Activated CD4-positive, alpha-beta memory T cell treated with anti-CD3 and anti-CD28 coated beads, Interleukin-2, amount 10 ng/mL, durations not matched to agents 7 days and 5 days (primary cell): Measurements from ENCODE around the gene FHOD3. TPM values are rescaled to one million over a fixed set of nuclear protein-coding genes. Genes with fewer than 3 reads are reported as not detected.
"Not testable (repeated sequence)": the region's sequence is repeated elsewhere in the genome, so short reads cannot be mapped to it uniquely, and the experiment has no call there.

ENCODE experiments used
- CTCF ChIA-PET: fragments of 350-600 bp; sonication (Branson Sonifier 250); formaldehyde crosslinking; loops from one replicate; lab custom pipeline; 2021; ENCODE audit warnings: antibody characterized with exemption, inconsistent platforms; lab: Charles Lee
- POLR2A ChIA-PET: fragments of 350-600 bp; sonication (Branson Sonifier 250); formaldehyde crosslinking; loops from one replicate; lab custom pipeline; 2021; ENCODE audit warnings: antibody characterized with exemption; lab: Charles Lee
- DNase-seq: peaks from one replicate; pipeline ENCODE4 v3.0.0-alpha.2; 2020
- H3K27ac Mint-ChIP-seq: one replicate; pipeline ENCODE4 v1.8.0; 2021; ENCODE audit warnings: mild to moderate bottlenecking, mixed read lengths
- H3K27me3 Mint-ChIP-seq: one replicate; pipeline ENCODE4 v1.8.0; 2021; ENCODE audit warnings: mixed read lengths
- H3K36me3 Mint-ChIP-seq: one replicate; pipeline ENCODE4 v1.8.0; 2021; ENCODE audit warnings: low read depth, mixed read lengths
- H3K4me1 Mint-ChIP-seq: one replicate; pipeline ENCODE4 v1.8.0; 2021; ENCODE audit warnings: mixed read lengths
- H3K4me3 Mint-ChIP-seq: one replicate; pipeline ENCODE4 v1.8.0; 2021; ENCODE audit warnings: mild to moderate bottlenecking, mixed read lengths
- H3K9me3 Mint-ChIP-seq: one replicate; pipeline ENCODE4 v1.8.0; 2021; ENCODE audit warnings: mixed read lengths
- total RNA-seq, 2 experiments: library from RNA; stranded (reverse); gene quantifications; one replicate each; pipeline ENCODE4 v1.2.3, GENCODE V29; 2021

Gene FHOD3
- total RNA-seq, 2 experiments from 2014 or later: not detected

GRCh38 chr18:36744261-36744876, 446.9 kb downstream of the FHOD3 start:
- Mint-ChIP-seq H3K4me1 (no peaks in the 10 kb centered on the region), H3K4me3 (no peak overlapping the region), H3K27ac (no peak overlapping the region), H3K9me3 (no peaks in the 10 kb centered on the region), H3K36me3 (no peaks in the 10 kb centered on the region), H3K27me3 (peaks cover 5% of the 10 kb centered on the region)
- ChIA-PET CTCF (interaction anchor here (0.9 kb wide), 1 partner anchor 56 kb away, joined by 3 read pairs; no protein-coding TSS in a partner anchor), POLR2A (no interaction called here)
- no peak for DNase-seq

DNA sequence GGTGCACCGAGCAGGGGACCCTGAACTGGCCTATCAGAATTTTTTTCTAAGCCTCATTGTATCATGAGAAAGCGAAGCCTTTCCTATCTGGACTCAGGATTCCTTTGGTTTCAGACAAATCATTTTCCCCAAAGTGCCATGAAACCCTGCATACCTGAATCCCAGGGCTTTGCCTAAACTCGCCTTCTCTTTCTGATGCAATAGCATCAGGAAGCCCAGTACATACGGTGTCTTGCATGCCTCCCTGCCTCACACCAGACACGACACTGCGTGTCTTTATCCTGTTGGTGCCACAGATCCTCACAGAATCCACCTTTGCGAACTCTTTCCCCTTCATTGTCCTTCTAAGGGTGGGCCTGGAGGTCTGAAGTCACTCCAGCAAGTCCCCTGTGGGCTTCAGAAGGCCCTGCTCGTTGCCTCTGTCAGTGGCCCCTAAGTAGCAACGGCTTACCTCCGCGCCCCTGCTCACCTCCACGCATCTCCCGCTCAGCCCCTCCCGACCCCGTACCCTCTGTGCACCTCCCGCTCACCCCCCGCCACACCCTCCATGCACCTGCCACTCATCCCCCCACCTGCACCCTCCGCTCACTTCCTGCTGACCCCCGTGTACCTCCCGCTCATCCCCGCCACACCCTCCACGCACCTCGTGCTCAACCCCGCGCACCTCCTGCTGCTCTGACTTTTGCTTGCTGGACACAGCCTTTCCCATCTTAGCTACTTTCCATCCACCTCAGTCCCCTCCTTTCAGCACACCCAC, 447.9 kb downstream of the FHOD3 start:
- no peak for DNase-seq
- no peaks in the 10 kb centered on the region for H3K4me1 Mint-ChIP-seq
- H3K4me3 Mint-ChIP-seq: no peak overlapping the region
- H3K27ac Mint-ChIP-seq: no peak overlapping the region
- ChIA-PET CTCF (no interaction called here), POLR2A (no interaction called here)
- H3K9me3 Mint-ChIP-seq: no peaks in the 10 kb centered on the region
- peaks cover 6% of the 10 kb centered on the region for H3K27me3 Mint-ChIP-seq
- H3K36me3 Mint-ChIP-seq: no peaks in the 10 kb centered on the region

- no peak for DNase-seq
- no peak overlapping the region for H3K27ac Mint-ChIP-seq
- no peaks in the 10 kb centered on the region for H3K9me3 Mint-ChIP-seq
- no peak overlapping the region for H3K4me3 Mint-ChIP-seq
- H3K36me3 Mint-ChIP-seq: no peaks in the 10 kb centered on the region
- ChIA-PET POLR2A (no interaction called here), CTCF (no interaction called here)
- peaks cover 10% of the 10 kb centered on the region for H3K27me3 Mint-ChIP-seq
- H3K4me1 Mint-ChIP-seq: no peaks in the 10 kb centered on the region
These were observed 455.7 kb downstream of the FHOD3 start for GRCh38 chr18:36752929-36753865.

GRCh38 chr18:36756242-36756641, 458.7 kb downstream of the FHOD3 start:
- H3K27me3 Mint-ChIP-seq: peaks cover 3% of the 10 kb centered on the region
- H3K9me3 Mint-ChIP-seq: no peaks in the 10 kb centered on the region
- POLR2A ChIA-PET: no interaction called here
- H3K27ac Mint-ChIP-seq: no peak overlapping the region
- no peak overlapping the region for H3K4me3 Mint-ChIP-seq
- CTCF ChIA-PET: interaction anchor here (0.6 kb wide), 1 partner anchor 68 kb away, joined by 3 read pairs; no protein-coding TSS in a partner anchor
- no peaks in the 10 kb centered on the region for H3K4me1 Mint-ChIP-seq
- H3K36me3 Mint-ChIP-seq: no peaks in the 10 kb centered on the region
- DNase-seq: no peak

- POLR2A ChIA-PET: no interaction called here
- no peak overlapping the region for H3K27ac Mint-ChIP-seq
- H3K4me1 Mint-ChIP-seq: no peaks in the 10 kb centered on the region
- no peak overlapping the region for H3K4me3 Mint-ChIP-seq
- no peaks in the 10 kb centered on the region for H3K27me3 Mint-ChIP-seq
- no peaks in the 10 kb centered on the region for H3K9me3 Mint-ChIP-seq
- no peaks in the 10 kb centered on the region for H3K36me3 Mint-ChIP-seq
- DNase-seq: no peak
- CTCF ChIA-PET: interaction anchor here (0.8 to 1.1 kb wide), 2 partner anchors 12 to 69 kb away, joined by 3 to 4 read pairs; no protein-coding TSS in a partner anchor
These were observed 459.6 kb downstream of the FHOD3 start for GRCh38 chr18:36757081-36757480.

GRCh38 chr18:36757991-36758390, 460.5 kb downstream of the FHOD3 start:
- Mint-ChIP-seq H3K4me1 (no peaks in the 10 kb centered on the region), H3K4me3 (no peak overlapping the region), H3K36me3 (no peaks in the 10 kb centered on the region), H3K27ac (no peak overlapping the region), H3K9me3 (no peaks in the 10 kb centered on the region), H3K27me3 (no peaks in the 10 kb centered on the region)
- ChIA-PET CTCF (interaction anchor here (0.8 to 1.1 kb wide), 2 partner anchors 11 to 70 kb away, joined by 3 to 4 read pairs; no protein-coding TSS in a partner anchor), POLR2A (no interaction called here)
- no peak for DNase-seq

GRCh38 chr18:36758623-36759022, 461.1 kb downstream of the FHOD3 start:
- no peak for DNase-seq
- Mint-ChIP-seq H3K4me1 (no peaks in the 10 kb centered on the region), H3K27me3 (no peaks in the 10 kb centered on the region), H3K4me3 (no peak overlapping the region), H3K36me3 (no peaks in the 10 kb centered on the region), H3K27ac (no peak overlapping the region), H3K9me3 (no peaks in the 10 kb centered on the region)
- ChIA-PET CTCF (no interaction called here), POLR2A (no interaction called here)

DNA sequence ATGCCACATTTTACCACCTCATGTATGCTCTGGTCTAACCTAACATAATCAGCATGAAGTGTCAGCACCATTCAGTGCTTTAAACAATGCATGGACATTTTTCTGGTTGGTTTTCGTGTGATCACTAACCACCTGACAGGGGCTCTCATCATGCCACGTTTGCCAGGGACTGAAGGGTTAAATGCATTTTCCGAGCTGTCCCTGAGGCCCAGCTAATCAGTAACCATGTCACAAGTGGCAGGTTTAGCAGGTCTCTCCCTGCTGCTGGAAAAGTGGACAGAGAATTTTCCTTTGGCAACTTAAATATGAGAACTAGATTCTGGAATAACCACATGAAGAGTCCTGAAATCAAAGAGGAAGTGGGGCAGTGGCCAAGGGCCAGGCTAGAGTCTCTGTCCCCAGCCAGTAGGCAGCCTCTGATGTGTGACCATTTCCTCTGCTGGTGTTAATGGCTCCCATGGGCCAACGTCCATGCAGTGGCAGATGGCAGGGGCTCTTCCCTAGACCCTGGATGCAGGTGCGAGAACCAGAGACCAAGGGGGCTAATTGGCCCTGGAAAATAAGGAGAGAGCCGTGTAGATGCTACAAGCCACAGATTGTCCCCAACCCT, 461.8 kb downstream of the FHOD3 start:
- Mint-ChIP-seq H3K4me1 (no peaks in the 10 kb centered on the region), H3K27ac (no peak overlapping the region), H3K27me3 (no peaks in the 10 kb centered on the region), H3K36me3 (no peaks in the 10 kb centered on the region), H3K9me3 (no peaks in the 10 kb centered on the region), H3K4me3 (no peak overlapping the region)
- POLR2A ChIA-PET: no interaction called here
- no peak for DNase-seq
- CTCF ChIA-PET: no interaction called here

- Mint-ChIP-seq H3K27ac (no peak overlapping the region), H3K4me1 (no peaks in the 10 kb centered on the region), H3K27me3 (no peaks in the 10 kb centered on the region), H3K9me3 (no peaks in the 10 kb centered on the region), H3K4me3 (no peak overlapping the region), H3K36me3 (no peaks in the 10 kb centered on the region)
- CTCF ChIA-PET: no interaction called here
- DNase-seq: no peak
- POLR2A ChIA-PET: no interaction called here
These were observed 463.1 kb downstream of the FHOD3 start for GRCh38 chr18:36760598-36760997.

DNA sequence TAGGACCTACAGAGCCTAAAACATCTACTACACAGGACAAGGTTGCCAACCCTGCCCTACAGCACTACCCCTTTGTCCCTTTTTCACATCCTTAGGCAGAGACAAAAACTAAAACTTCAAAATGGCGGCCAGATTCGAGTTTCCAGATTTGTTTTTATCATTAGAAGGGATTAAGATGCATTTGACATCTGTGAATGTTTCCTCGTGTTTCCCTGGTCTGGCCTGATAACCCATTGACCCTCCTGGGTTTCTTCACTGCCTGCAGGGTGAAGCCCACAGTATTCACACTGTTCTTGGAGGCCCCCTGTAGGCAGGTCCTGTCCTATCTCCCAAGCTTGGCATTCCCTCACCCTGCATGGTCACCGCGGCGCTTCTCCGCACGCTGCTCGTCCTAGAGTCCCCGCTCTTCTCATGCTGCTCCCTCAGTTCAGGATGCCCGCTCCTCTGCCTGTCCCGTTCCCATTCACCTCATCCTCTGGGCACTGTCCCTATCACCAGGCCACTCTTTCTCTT, 463.7 kb downstream of the FHOD3 start:
- Mint-ChIP-seq H3K27me3 (no peaks in the 10 kb centered on the region), H3K27ac (no peak overlapping the region), H3K4me3 (no peak overlapping the region), H3K36me3 (no peaks in the 10 kb centered on the region), H3K9me3 (no peaks in the 10 kb centered on the region), H3K4me1 (no peaks in the 10 kb centered on the region)
- CTCF ChIA-PET: no interaction called here
- DNase-seq: no peak
- POLR2A ChIA-PET: no interaction called here

- CTCF ChIA-PET: no interaction called here
These were observed 464.6 kb downstream of the FHOD3 start for GRCh38 chr18:36762074-36762473.

GRCh38 chr18:36762965-36763364, 465.5 kb downstream of the FHOD3 start:
- CTCF ChIA-PET: interaction anchor here (0.6 kb wide), 1 partner anchor 60 kb away, joined by 3 read pairs; no protein-coding TSS in a partner anchor

More at GRCh38 chr18:36762074-36762473, 464.6 kb downstream of the FHOD3 start:
- Mint-ChIP-seq H3K4me1 (no peaks in the 10 kb centered on the region), H3K9me3 (no peaks in the 10 kb centered on the region), H3K27ac (no peak overlapping the region), H3K4me3 (no peak overlapping the region), H3K27me3 (no peaks in the 10 kb centered on the region), H3K36me3 (no peaks in the 10 kb centered on the region)
- POLR2A ChIA-PET: no interaction called here
- no peak for DNase-seq

More at GRCh38 chr18:36762965-36763364, 465.5 kb downstream of the FHOD3 start:
- H3K27ac Mint-ChIP-seq, DNase-seq, H3K4me1 Mint-ChIP-seq, H3K27me3 Mint-ChIP-seq, H3K4me3 Mint-ChIP-seq, H3K9me3 Mint-ChIP-seq, H3K36me3 Mint-ChIP-seq, POLR2A ChIA-PET: not testable (repeated sequence)
